Cardiac muscle cell (in vitro differentiated cells and primary cell): ENCODE measurements around the gene CEACAM6. TPM values are rescaled to one million over a fixed set of nuclear protein-coding genes. Genes with fewer than 3 reads are reported as not detected.

Source experiments
- DNase-seq, 2 donors: peaks; one replicate each; pipeline versions ENCODE4 v3.0.0 to v3.0.0-alpha.2; 2010 to 2017; ENCODE audit warnings: low read depth in 1 of 2, low spot score in 1 of 2
- H3K27ac ChIP-seq: fragments of 200-600 bp; sonication (generic); 2 replicates; pipeline ENCODE4 v1.5.1; 2016
- H3K27me3 ChIP-seq: fragments of 200-600 bp; sonication (generic); 2 replicates; pipeline ENCODE4 v1.6.0; 2016; ENCODE audit warnings: control low read depth
- H3K36me3 ChIP-seq: fragments of 200-600 bp; sonication (generic); 2 replicates; pipeline ENCODE4 v1.5.1; 2016; ENCODE audit warnings: control low read depth
- H3K4me1 ChIP-seq: fragments of 200-600 bp; sonication (generic); 2 replicates; pipeline ENCODE4 v1.8.1; 2017; ENCODE audit warnings: low read depth, mild to moderate bottlenecking, mixed run types
- H3K4me3 ChIP-seq: fragments of 200-600 bp; sonication (generic); 2 replicates; pipeline ENCODE4 v1.5.1; 2016; ENCODE audit warnings: mild to moderate bottlenecking
- H3K9me3 ChIP-seq: fragments of 200-600 bp; sonication (generic); 2 replicates; pipeline ENCODE4 v1.5.1; 2017; ENCODE audit warnings: low read depth, mild to moderate bottlenecking, control low read depth
- CTCF ChIP-seq: IDR thresholded peaks from 2 replicates; pipeline ENCODE4 v1.5.1; 2012; ENCODE audit warnings: low read depth, mild to moderate bottlenecking, low read length
- polyA plus RNA-seq: library from polyadenylated mRNA; unstranded; fragments of >200 nt; fragmentation: Nextera tagmentation; extraction: Ambion mirVana; gene quantifications from 2 replicates; pipeline ENCODE4 v1.2.1, GENCODE V29; 2016
- total RNA-seq: library from RNA; depleted of rRNA; stranded (reverse); fragments of >200 nt; gene quantifications from 2 replicates; pipeline ENCODE4 v1.2.3, GENCODE V29; 2016

Gene CEACAM6
- total and polyA plus RNA-seq, 2 experiments from 2014 or later, result not detected

GRCh38 chr19:41815301-41815700 is 60.0 kb downstream of the CEACAM6 start:
- no peak for DNase-seq
- no peaks in the 10 kb centered on the region for H3K27me3 ChIP-seq
- H3K4me3 ChIP-seq, result no peak overlapping the region
- H3K27ac ChIP-seq, result no peak overlapping the region
- H3K4me1 ChIP-seq, result no peaks in the 10 kb centered on the region
- no peak for TF ChIP-seq CTCF
- no peaks in the 10 kb centered on the region for H3K36me3 ChIP-seq
- H3K9me3 ChIP-seq, result no peaks in the 10 kb centered on the region

- no peaks in the 10 kb centered on the region for H3K27me3 ChIP-seq
- no peak overlapping the region for H3K27ac ChIP-seq
- H3K36me3 ChIP-seq, result no peaks in the 10 kb centered on the region
- TF ChIP-seq CTCF, result no peak
- no peak overlapping the region for H3K4me3 ChIP-seq
- no peaks in the 10 kb centered on the region for H3K9me3 ChIP-seq
- no peak for DNase-seq
- no peaks in the 10 kb centered on the region for H3K4me1 ChIP-seq
Observed at GRCh38 chr19:41816761-41817160, 61.4 kb downstream of the CEACAM6 start.

GRCh38 chr19:41821003-41821735 is 65.8 kb downstream of the CEACAM6 start:
- Histone ChIP-seq H3K9me3 (no peaks in the 10 kb centered on the region), H3K36me3 (no peaks in the 10 kb centered on the region), H3K27me3 (no peaks in the 10 kb centered on the region), H3K27ac (no peak overlapping the region), H3K4me3 (no peak overlapping the region), H3K4me1 (no peaks in the 10 kb centered on the region)
- TF ChIP-seq CTCF, result peak; percentile 62
- peak in 1 of 2 donors; percentile 40 for DNase-seq

Other genes starting within 250 kb of the CEACAM6 start
- gene CEACAM21, start 179.4 kb upstream of the CEACAM6 start, total RNA-seq, result 2.8 and 4.4 TPM in 2 replicates
- gene CEACAM21, start 179.4 kb upstream of the CEACAM6 start, polyA plus RNA-seq, result 2.2 and 5.0 TPM in 2 replicates
- not detected in 2 replicates for gene CEACAM4, start 128.5 kb upstream of the CEACAM6 start, total RNA-seq
- not detected in 2 replicates for gene CEACAM4, start 128.5 kb upstream of the CEACAM6 start, polyA plus RNA-seq
- not detected in 2 replicates for gene CEACAM7, start 67.3 kb upstream of the CEACAM6 start, total RNA-seq
- not detected in 2 replicates for gene CEACAM7, start 67.3 kb upstream of the CEACAM6 start, polyA plus RNA-seq
- not detected in 2 replicates for gene CEACAM5, start 46.9 kb upstream of the CEACAM6 start, total RNA-seq
- gene CEACAM5, start 46.9 kb upstream of the CEACAM6 start, polyA plus RNA-seq, result not detected in 2 replicates
- gene CEACAM3, start 41.1 kb downstream of the CEACAM6 start, total RNA-seq, result not detected in 2 replicates
- not detected in 2 replicates for gene CEACAM3, start 41.1 kb downstream of the CEACAM6 start, polyA plus RNA-seq
- gene LYPD4, start 89.2 kb downstream of the CEACAM6 start, total RNA-seq, result not detected in 2 replicates
- not detected in 2 replicates for gene LYPD4, start 89.2 kb downstream of the CEACAM6 start, polyA plus RNA-seq
- gene DMRTC2, start 89.5 kb downstream of the CEACAM6 start, total RNA-seq, result not detected in 2 replicates
- gene DMRTC2, start 89.5 kb downstream of the CEACAM6 start, polyA plus RNA-seq, result not detected in 2 replicates
- 1,651 and 2,830 TPM in 2 replicates for gene RPS19, start 104.7 kb downstream of the CEACAM6 start, total RNA-seq
- 1,323 and 1,693 TPM in 2 replicates for gene RPS19, start 104.7 kb downstream of the CEACAM6 start, polyA plus RNA-seq
- 0.11 TPM in 1 of 2 replicates, not detected in the other for gene CD79A, start 121.7 kb downstream of the CEACAM6 start, total RNA-seq
- 0.22 and 0.24 TPM in 2 replicates for gene CD79A, start 121.7 kb downstream of the CEACAM6 start, polyA plus RNA-seq
- 19.2 and 49.9 TPM in 2 replicates for gene ARHGEF1, start 127.7 kb downstream of the CEACAM6 start, total RNA-seq
- 40.1 and 68.1 TPM in 2 replicates for gene ARHGEF1, start 127.7 kb downstream of the CEACAM6 start, polyA plus RNA-seq
- 1.0 TPM in 1 of 2 replicates, not detected in the other for gene ERFL, start 172.9 kb downstream of the CEACAM6 start, total RNA-seq
- 0.06 TPM in 1 of 2 replicates, not detected in the other for gene ERFL, start 172.9 kb downstream of the CEACAM6 start, polyA plus RNA-seq
- 151 and 212 TPM in 2 replicates for gene RABAC1, start 203.8 kb downstream of the CEACAM6 start, total RNA-seq
- gene RABAC1, start 203.8 kb downstream of the CEACAM6 start, polyA plus RNA-seq, result 245 and 270 TPM in 2 replicates
- 4.5 and 6.1 TPM in 2 replicates for gene ATP1A3, start 238.7 kb downstream of the CEACAM6 start, total RNA-seq
- 8.1 and 9.9 TPM in 2 replicates for gene ATP1A3, start 238.7 kb downstream of the CEACAM6 start, polyA plus RNA-seq